Astrocyte (in vitro differentiated cells and primary cell): Measurements from ENCODE around the gene DKC1. TPM values are rescaled to one million over a fixed set of nuclear protein-coding genes. Genes with fewer than 3 reads are reported as not detected.

Source experiments
- DNase-seq: peaks from one replicate; pipeline ENCODE4 v3.0.0-alpha.2; 2010; ENCODE audit warnings: low read depth
- FAIRE-seq: peaks from 2 replicates; lab custom pipeline; 2011; peaks lifted over from hg19 to GRCh38; lab: Jason Lieb, UNC
- H2AFZ ChIP-seq: 2 replicates; pipeline ENCODE4 v1.6.0; 2012; ENCODE audit warnings: low read depth, low read length, inconsistent platforms
- H3K27ac ChIP-seq: 2 replicates; pipeline ENCODE4 v1.5.1; 2011; ENCODE audit warnings: low read depth, low read length, inconsistent platforms
- H3K27me3 ChIP-seq: 2 replicates; pipeline ENCODE4 v1.6.0; 2011; ENCODE audit warnings: low read length, inconsistent platforms; ENCODE audit not compliant: insufficient read depth
- H3K36me3 ChIP-seq: 2 replicates; pipeline ENCODE4 v1.5.1; 2011; ENCODE audit warnings: low read length, inconsistent platforms; ENCODE audit not compliant: insufficient read depth
- H3K4me1 ChIP-seq: 2 replicates; pipeline ENCODE4 v1.5.1; 2011; ENCODE audit warnings: low read length, inconsistent platforms; ENCODE audit not compliant: insufficient read depth
- H3K4me2 ChIP-seq: 2 replicates; pipeline ENCODE4 v1.6.0; 2012; ENCODE audit warnings: low read length, inconsistent platforms
- H3K4me3 ChIP-seq: 2 replicates; pipeline ENCODE4 v1.5.1; 2011; ENCODE audit warnings: low read depth, mild to moderate bottlenecking, low read length, inconsistent platforms; ENCODE audit not compliant: insufficient read depth
- H3K79me2 ChIP-seq: 2 replicates; pipeline ENCODE4 v1.6.0; 2012; ENCODE audit warnings: mild to moderate bottlenecking, low read length, inconsistent platforms; ENCODE audit not compliant: insufficient read depth
- H3K9ac ChIP-seq: 2 replicates; pipeline ENCODE4 v1.6.0; 2012; ENCODE audit warnings: mild to moderate bottlenecking, low read length, inconsistent platforms
- H3K9me3 ChIP-seq: 2 replicates; pipeline ENCODE4 v1.5.1; 2012; ENCODE audit warnings: low read depth, mild to moderate bottlenecking, low read length, inconsistent platforms; ENCODE audit not compliant: insufficient read depth
- H4K20me1 ChIP-seq: 2 replicates; pipeline ENCODE4 v1.6.0; 2012; ENCODE audit warnings: low read length, inconsistent platforms; ENCODE audit not compliant: insufficient read depth
- H3K27ac Mint-ChIP-seq: one replicate; pipeline ENCODE4 v1.8.0; 2021; ENCODE audit warnings: mild to moderate bottlenecking, mixed read lengths; ENCODE audit not compliant: unreplicated experiment
- H3K27me3 Mint-ChIP-seq: one replicate; pipeline ENCODE4 v1.8.0; 2021; ENCODE audit warnings: low read depth, mixed read lengths; ENCODE audit not compliant: unreplicated experiment
- H3K36me3 Mint-ChIP-seq: one replicate; pipeline ENCODE4 v1.8.0; 2021; ENCODE audit warnings: low read depth, mixed read lengths; ENCODE audit not compliant: unreplicated experiment
- H3K4me1 Mint-ChIP-seq: one replicate; pipeline ENCODE4 v1.8.0; 2021; ENCODE audit warnings: low read depth, mixed read lengths; ENCODE audit not compliant: unreplicated experiment
- H3K4me3 Mint-ChIP-seq: one replicate; pipeline ENCODE4 v1.8.0; 2021; ENCODE audit warnings: mild to moderate bottlenecking, moderate library complexity, mixed read lengths; ENCODE audit not compliant: unreplicated experiment
- H3K9me3 Mint-ChIP-seq: one replicate; pipeline ENCODE4 v1.8.0; 2021; ENCODE audit warnings: mild to moderate bottlenecking, mixed read lengths; ENCODE audit not compliant: unreplicated experiment
- CTCF ChIP-seq: IDR thresholded peaks from 2 replicates; pipeline ENCODE4 v1.5.1; 2011; ENCODE audit warnings: low read depth, mild to moderate bottlenecking, inconsistent platforms, low read length, moderate library complexity; ENCODE audit not compliant: insufficient read depth
- EZH2 ChIP-seq: IDR thresholded peaks from 2 replicates; pipeline ENCODE4 v1.6.1; 2012; ENCODE audit warnings: mild to moderate bottlenecking, low read length, inconsistent platforms; ENCODE audit not compliant: insufficient read depth
- total RNA-seq: library from RNA; stranded (reverse); gene quantifications from 2 replicates; pipeline ENCODE4 v1.2.1, GENCODE V29; 2021

The DKC1 gene
- total RNA-seq, 1 donor from 2014 or later, result 60.5 TPM

- Mint-ChIP-seq H3K27me3 (no peaks in the 10 kb centered on the region), H3K4me1 (peaks cover 3% of the 10 kb centered on the region), H3K27ac (no peak overlapping the region), H3K9me3 (peaks cover 6% of the 10 kb centered on the region), H3K36me3 (no peaks in the 10 kb centered on the region), H3K4me3 (no peak overlapping the region)
- Histone ChIP-seq H4K20me1 (no peaks in the 10 kb centered on the region), H3K36me3 (no peaks in the 10 kb centered on the region), H2AFZ (no peak overlapping the region), H3K9ac (no peak overlapping the region), H3K4me2 (no peak overlapping the region), H3K4me1 (peaks cover 5% of the 10 kb centered on the region), H3K27me3 (no peaks in the 10 kb centered on the region), H3K9me3 (no peaks in the 10 kb centered on the region), H3K79me2 (no peaks in the 10 kb centered on the region), H3K27ac (no peak overlapping the region), H3K4me3 (no peak overlapping the region)
- FAIRE-seq, result no peak
- DNase-seq, result no peak
- TF ChIP-seq CTCF (no peak), EZH2 (no peak)
Observed at GRCh38 chrX:154806837-154807501, 44.3 kb downstream of the DKC1 start.

- Mint-ChIP-seq H3K4me1 (no peaks in the 10 kb centered on the region), H3K9me3 (peaks cover 6% of the 10 kb centered on the region), H3K36me3 (no peaks in the 10 kb centered on the region), H3K4me3 (no peak overlapping the region), H3K27ac (no peak overlapping the region), H3K27me3 (no peaks in the 10 kb centered on the region)
- DNase-seq (no peak), FAIRE-seq (no peak)
- H3K9me3 ChIP-seq, result no peaks in the 10 kb centered on the region
- H3K79me2 ChIP-seq, result no peaks in the 10 kb centered on the region
- H3K9ac ChIP-seq, result no peak overlapping the region
- no peak overlapping the region for H2AFZ ChIP-seq
- H3K27ac ChIP-seq, result no peak overlapping the region
- H4K20me1 ChIP-seq, result no peaks in the 10 kb centered on the region
- peaks cover 5% of the 10 kb centered on the region for H3K4me1 ChIP-seq
- TF ChIP-seq EZH2 (no peak), CTCF (no peak)
- H3K36me3 ChIP-seq, result no peaks in the 10 kb centered on the region
- no peak overlapping the region for H3K4me2 ChIP-seq
- H3K4me3 ChIP-seq, result no peak overlapping the region
- no peaks in the 10 kb centered on the region for H3K27me3 ChIP-seq
Observed at GRCh38 chrX:154809939-154810665, 47.4 kb downstream of the DKC1 start.
